H1 (cell line): ENCODE results near the gene BATF2. TPM values are rescaled to one million over a fixed set of nuclear protein-coding genes. Genes with fewer than 3 reads are reported as not detected.

ENCODE experiments used
- BACH1 ChIP-seq: IDR thresholded peaks from 2 replicates; pipeline ENCODE4 v1.6.1; 2012; ENCODE audit warnings: low read length, improper control_type of control experiment
- CREB1 ChIP-seq: IDR thresholded peaks from 2 replicates; pipeline ENCODE4 v1.6.1; 2012; ENCODE audit warnings: inconsistent platforms
- HDAC6 ChIP-seq: IDR thresholded peaks from one replicate; pipeline ENCODE4 v1.7.1; 2012; ENCODE audit warnings: low read depth, mild to moderate bottlenecking, inconsistent platforms, low read length, moderate library complexity
- PHF8 ChIP-seq: fragments of 200-600 bp; sonication (generic); conservative IDR thresholded peaks from 2 replicates; pipeline ENCODE4 v1.7.1; 2012; ENCODE audit warnings: low read depth, mild to moderate bottlenecking, inconsistent platforms, low read length, moderate library complexity
- TBP ChIP-seq: IDR thresholded peaks from 2 replicates; pipeline ENCODE4 v1.6.1; 2011; ENCODE audit warnings: low read depth, low read length, improper control_type of control experiment
- polyA plus RNA-seq, 7 experiments: library from polyadenylated mRNA; depleted of rRNA in 3 of 7; stranded (reverse) in 5 of 7; unstranded in 2 of 7; fragments of >200 nt in 5 of 7; fragments of 200-250 nt in 2 of 7; gene quantifications; 1 replicate in 5 of 7; 2 replicates in 1 of 7; 4 replicates in 1 of 7; pipeline versions ENCODE4 v1.2.1 to v1.2.3, GENCODE V29; 2011 to 2013; ENCODE audit warnings: missing spikeins in 2 of 7, mixed read lengths in 2 of 7
- total RNA-seq: library from RNA; stranded (reverse); fragmentation: NEBNext Ultra II Directional; extraction: Animal tissue kit (Norgen Biotek cat#: 25700); gene quantifications from 2 replicates; pipeline ENCODE4 v1.2.1, GENCODE V29; 2021

BATF2 gene
- total and polyA plus RNA-seq, 2 of the 8 experiments (the other 6 are each of a cell fraction or from before 2014, with no cell fraction given), result 1.4 to 3.1 TPM

DNA sequence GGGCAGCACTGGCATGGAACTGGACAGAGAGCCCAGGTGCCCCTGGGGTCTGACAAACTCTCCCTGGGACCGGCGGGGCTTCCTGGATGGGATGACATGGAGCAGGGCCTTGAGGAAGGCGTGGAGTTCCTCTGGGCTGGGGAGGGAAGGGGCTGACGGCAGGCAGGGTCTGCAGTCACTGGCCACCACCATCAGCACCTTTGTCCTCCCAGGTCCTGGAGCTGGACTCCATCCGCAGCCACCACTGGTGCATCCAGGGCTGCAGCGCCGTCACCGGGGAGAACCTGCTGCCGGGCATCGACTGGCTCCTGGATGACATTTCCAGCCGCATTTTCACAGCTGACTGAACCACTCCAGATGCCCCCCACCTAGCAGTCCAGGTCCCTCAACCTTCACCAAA is 24.7 kb upstream of the BATF2 start (continued):
- TF ChIP-seq BACH1 (no peak), PHF8 (no peak), CREB1 (no peak), TBP (no peak), HDAC6 (no peak)
